HCT116 (cell line): ENCODE data around the gene STAC. TPM values are rescaled to one million over a fixed set of nuclear protein-coding genes. Genes with fewer than 3 reads are reported as not detected.

Source experiments
- ATAC-seq: fragments of 200-7000 bp; cut with Tn5 transposase; 2 replicates; pipeline ENCODE4 v1.9.1; 2020; ENCODE audit warnings: mild to moderate bottlenecking, moderate library complexity
- BruUV-seq: library from RNA; stranded (reverse); fragments of 400-500 nt; replicated peaks from 2 replicates; lab custom pipeline; 2021; lab: Mats Ljungman, UMichigan
- CTCF ChIA-PET: fragments of 300-600 bp; sonication (Branson Sonifier 250); formaldehyde crosslinking; loops from one replicate; lab custom pipeline; 2021; ENCODE audit warnings: antibody characterized with exemption; lab: Charles Lee
- POLR2A ChIA-PET: fragments of 300-600, 350-600 bp; sonication (Branson Sonifier 250); formaldehyde crosslinking; loops from one replicate; lab custom pipeline; 2021; ENCODE audit warnings: antibody characterized with exemption; lab: Charles Lee
- RAD21 ChIA-PET, 2 experiments: fragments of 300-600 bp; sonication (Branson Sonifier 250); formaldehyde crosslinking; loops; one replicate each; lab custom pipeline; 2023; ENCODE audit warnings: low total read pairs in 2 of 2; ENCODE audit not compliant: uncharacterized antibody in 2 of 2, unreplicated experiment in 2 of 2, low non-redundant PET in 1 of 2; lab: Charles Lee
- DNase-seq: peaks from one replicate; pipeline ENCODE4 v3.0.0-alpha.2; 2010; ENCODE audit warnings: low read depth, low spot score
- H2AFZ ChIP-seq: fragments of 200-600 bp; shearing (Covaris generic), sonication (generic); 2 replicates; pipeline ENCODE4 v1.6.1; 2017; ENCODE audit warnings: low read depth, mixed run types, mixed read lengths, antibody characterized with exemption, low read length; ENCODE audit not compliant: poor library complexity, severe bottlenecking
- H3K27ac ChIP-seq: 2 replicates; pipeline ENCODE4 v1.5.1; 2012; ENCODE audit warnings: low read depth, low read length
- H3K27me3 ChIP-seq: fragments of 200-600 bp; sonication (generic); 2 replicates; pipeline ENCODE4 v1.6.1; 2016; ENCODE audit warnings: mixed run types, low read length, mixed read lengths; ENCODE audit not compliant: insufficient read depth
- H3K36me3 ChIP-seq, 2 experiments: fragments of 200-500 bp in 1 of 2; fragments of 200-600 bp in 1 of 2; sonication (Bioruptor generic) in 1 of 2; sonication (generic) in 1 of 2; 2 replicates each; pipeline versions ENCODE4 v1.5.1 to v1.6.1; 2014 to 2016; ENCODE audit warnings: low read length in 2 of 2, inconsistent platforms in 1 of 2, mixed read lengths in 1 of 2, mixed run types in 1 of 2; ENCODE audit not compliant: insufficient read depth in 2 of 2, control insufficient read depth in 1 of 2
- H3K4me1 ChIP-seq, 2 experiments: fragments of 200-600 bp in 1 of 2; sonication (generic) in 1 of 2; 2 replicates each; pipeline versions ENCODE4 v1.5.1 to v1.6.1; 2012 to 2017; ENCODE audit warnings: low read length in 2 of 2, inconsistent platforms in 1 of 2, mild to moderate bottlenecking in 1 of 2, mixed read lengths in 1 of 2, mixed run types in 1 of 2, moderate library complexity in 1 of 2; ENCODE audit not compliant: insufficient read depth in 2 of 2, control insufficient read depth in 1 of 2
- H3K4me2 ChIP-seq: fragments of 200-600 bp; sonication (generic); 2 replicates; pipeline ENCODE4 v1.6.1; 2017; ENCODE audit warnings: mixed run types, low read length, mixed read lengths
- H3K4me3 ChIP-seq, 2 experiments: fragments of 200-600 bp in 1 of 2; sonication (generic) in 1 of 2; replicated peaks in 1 of 2; 2 replicates each; pipeline ENCODE4 v1.5.1; 2011 to 2016; ENCODE audit warnings: low read length in 2 of 2, control low read depth in 1 of 2, low read depth in 1 of 2, mild to moderate bottlenecking in 1 of 2, mixed read lengths in 1 of 2, mixed run types in 1 of 2
- H3K79me2 ChIP-seq: fragments of 200-600 bp; sonication (generic); 2 replicates; pipeline ENCODE4 v1.6.1; 2017; ENCODE audit warnings: mild to moderate bottlenecking, mixed run types, low read length, moderate library complexity, mixed read lengths; ENCODE audit not compliant: insufficient read depth
- H3K9ac ChIP-seq: fragments of 200-600 bp; sonication (generic); 2 replicates; pipeline ENCODE4 v1.6.1; 2016; ENCODE audit warnings: low read length, mixed read lengths
- H3K9me2 ChIP-seq: fragments of 200-600 bp; sonication (generic), shearing (Covaris generic); 2 replicates; pipeline ENCODE4 v1.6.1; 2017; ENCODE audit warnings: mixed run types, mild to moderate bottlenecking, moderate library complexity; ENCODE audit not compliant: insufficient read depth
- H3K9me3 ChIP-seq, 2 experiments: fragments of 200-500 bp in 1 of 2; fragments of 200-600 bp in 1 of 2; sonication (Bioruptor generic) in 1 of 2; sonication (generic) in 1 of 2; 2 replicates each; pipeline ENCODE4 v1.6.1; 2014 to 2017; ENCODE audit warnings: low read length in 2 of 2, mixed read lengths in 2 of 2, inconsistent platforms in 1 of 2, low read depth in 1 of 2, mild to moderate bottlenecking in 1 of 2, mixed run types in 1 of 2, moderate library complexity in 1 of 2; ENCODE audit not compliant: control insufficient read depth in 1 of 2, insufficient read depth in 1 of 2
- H4K20me1 ChIP-seq: fragments of 200-600 bp; sonication (generic), shearing (Covaris generic); 2 replicates; pipeline ENCODE4 v1.6.1; 2017; ENCODE audit warnings: mixed run types, mild to moderate bottlenecking, moderate library complexity; ENCODE audit not compliant: insufficient read depth
- CBX3 ChIP-seq: IDR thresholded peaks from 2 replicates; pipeline ENCODE4 v1.6.1; 2012; ENCODE audit warnings: low read depth
- CEBPB ChIP-seq: IDR thresholded peaks from 2 replicates; pipeline ENCODE4 v1.6.1; 2012; ENCODE audit warnings: low read depth
- EGR1 ChIP-seq: IDR thresholded peaks from 2 replicates; pipeline ENCODE4 v1.6.1; 2012; ENCODE audit warnings: low read depth
- ELF1 ChIP-seq: IDR thresholded peaks from 2 replicates; pipeline ENCODE4 v1.6.1; 2012; ENCODE audit warnings: low read depth, borderline replicate concordance
- POLR2AphosphoS5 ChIP-seq: IDR thresholded peaks from 2 replicates; pipeline ENCODE4 v1.6.1; 2011; ENCODE audit warnings: mild to moderate bottlenecking, low read depth, low read length, moderate library complexity
- SRF ChIP-seq: IDR thresholded peaks from 2 replicates; pipeline ENCODE4 v1.6.1; 2012; ENCODE audit warnings: low read depth
- YY1 ChIP-seq: IDR thresholded peaks from 2 replicates; pipeline ENCODE4 v1.6.1; 2011; ENCODE audit warnings: low read length, low read depth, moderate library complexity, mild to moderate bottlenecking; ENCODE audit not compliant: insufficient replicate concordance; ENCODE audit errors: extremely low read depth
- ZBTB33 ChIP-seq: IDR thresholded peaks from 2 replicates; pipeline ENCODE4 v1.6.1; 2011; ENCODE audit warnings: mild to moderate bottlenecking, low read length, moderate library complexity; ENCODE audit not compliant: insufficient replicate concordance; ENCODE audit errors: extremely low read depth
- intact Hi-C: fragments of 100-400 bp; cut with micrococcal nuclease; formaldehyde crosslinking; loops from 2 replicates; pipeline ENCODE4 v1.10.0; 2022
- total RNA-seq: library from RNA; stranded (reverse); gene quantifications from one replicate; pipeline ENCODE4 v1.2.1, GENCODE V29; 2021; ENCODE audit not compliant: unreplicated experiment

The STAC gene
- total RNA-seq, 1 experiment from 2014 or later = not detected

- TF ChIP-seq ZBTB33 = no peak
- no peak for TF ChIP-seq CEBPB
- no peak for TF ChIP-seq ELF1
- TF ChIP-seq, all 23 proteins: peak for 0
These were observed at the start of gene STAC (continued) for GRCh38 chr3:36380221-36381031.

- CTCF ChIA-PET = no interaction called here
- ATAC-seq = no peak
These were observed 48.2 kb upstream of the STAC start for GRCh38 chr3:36332139-36332538.

More at GRCh38 chr3:36332139-36332538, 48.2 kb upstream of the STAC start:
- H3K27ac ChIP-seq = no peak overlapping the region
- TF ChIP-seq ZBTB33 (no peak), SRF (no peak), CBX3 (no peak), YY1 (no peak), EGR1 (no peak), POLR2AphosphoS5 (no peak)
- H2AFZ ChIP-seq = no peak overlapping the region
- H3K9me2 ChIP-seq = no peaks in the 10 kb centered on the region
- H3K27me3 ChIP-seq = no peaks in the 10 kb centered on the region
- intact Hi-C loops = no loop called here
- no peak overlapping the region for H3K4me2 ChIP-seq
- H3K36me3 ChIP-seq = no peaks in the 10 kb centered on the region
- H3K4me1 ChIP-seq = no peaks in the 10 kb centered on the region
- no peaks in the 10 kb centered on the region for H4K20me1 ChIP-seq
- ChIA-PET RAD21 (no interaction called here), POLR2A (no interaction called here)
- H3K4me3 ChIP-seq = no peak overlapping the region
- no peak overlapping the region for H3K9ac ChIP-seq
- H3K79me2 ChIP-seq = no peaks in the 10 kb centered on the region
- no TSS peak for BruUV-seq
- H3K9me3 ChIP-seq = no peaks in the 10 kb centered on the region; a peak in 1 of 4 replicates
- no peak for DNase-seq
